ENCODE measurements around the gene LRMDA.

LRMDA gene

GRCh38 chr10:75395066-75395931 lies 36.1 kb upstream of the LRMDA start:
- H3K4me3 ChIP-seq (ENCODE audit: low read depth, low read length), result no peak overlapping the region
- TF ChIP-seq CTCF (IDR thresholded peaks at IDR 0.05; ENCODE audit: low read depth, low read length, missing control alignments), result peak; percentile 72
- DNase-seq (ENCODE audit: low read depth), result no peak

- no peak for TF ChIP-seq CTCF (IDR thresholded peaks at IDR 0.05; ENCODE audit: low read depth, low read length, missing control alignments)
- no peak for DNase-seq (ENCODE audit: low read depth)
- no peak overlapping the region for H3K4me3 ChIP-seq (ENCODE audit: low read depth, low read length)
Measured at GRCh38 chr10:75395932-75396630, 35.3 kb upstream of the LRMDA start.

- no peak overlapping the region for H3K4me3 ChIP-seq (ENCODE audit: low read depth, low read length)
- no peak for DNase-seq (ENCODE audit: low read depth)
- TF ChIP-seq CTCF (IDR thresholded peaks at IDR 0.05; ENCODE audit: low read depth, low read length, missing control alignments), result no peak
Measured at GRCh38 chr10:75396631-75397495, 34.6 kb upstream of the LRMDA start.

- H3K4me3 ChIP-seq (ENCODE audit: low read depth, low read length), result no peak overlapping the region
- TF ChIP-seq CTCF (IDR thresholded peaks at IDR 0.05; ENCODE audit: low read depth, low read length, missing control alignments), result no peak
- no peak for DNase-seq (ENCODE audit: low read depth)
Measured at GRCh38 chr10:75397496-75398199, 33.8 kb upstream of the LRMDA start.

- no peak for DNase-seq (ENCODE audit: low read depth)
- no peak for TF ChIP-seq CTCF (IDR thresholded peaks at IDR 0.05; ENCODE audit: low read depth, low read length, missing control alignments)
- no peak overlapping the region for H3K4me3 ChIP-seq (ENCODE audit: low read depth, low read length)
Measured at GRCh38 chr10:75398200-75398691, 33.2 kb upstream of the LRMDA start.
